ACC112 (cell line): ENCODE results near the gene CCDC3.

Source experiments
- H2AFZ ChIP-seq: fragments of 200-600 bp; sonication (generic); one replicate; pipeline ENCODE4 v1.6.0; 2017; ENCODE audit warnings: antibody characterized with exemption, low read length; ENCODE audit not compliant: unreplicated experiment
- H3K27ac ChIP-seq: fragments of 200-600 bp; sonication (generic); 2 replicates; pipeline ENCODE4 v1.5.1; 2014; ENCODE audit warnings: low read depth, mild to moderate bottlenecking, antibody characterized with exemption, low read length, moderate library complexity
- H3K27me3 ChIP-seq: fragments of 200-600 bp; sonication (generic); 2 replicates; pipeline ENCODE4 v1.6.1; 2014; ENCODE audit warnings: mild to moderate bottlenecking, antibody characterized with exemption, low read length, moderate library complexity, mixed read lengths; ENCODE audit not compliant: insufficient read depth
- H3K36me3 ChIP-seq: fragments of 200-600 bp; sonication (generic); 2 replicates; pipeline ENCODE4 v1.6.1; 2016; ENCODE audit warnings: mild to moderate bottlenecking, antibody characterized with exemption, low read length, moderate library complexity, mixed read lengths; ENCODE audit not compliant: insufficient read depth
- H3K4me1 ChIP-seq: fragments of 200-600 bp; sonication (generic); one replicate; pipeline ENCODE4 v1.6.1; 2016; ENCODE audit warnings: low read length, mixed read lengths; ENCODE audit not compliant: insufficient read depth, unreplicated experiment, control insufficient read depth
- H3K4me3 ChIP-seq: fragments of 200-600 bp; sonication (generic); 2 replicates; pipeline ENCODE4 v1.5.1; 2014; ENCODE audit warnings: mild to moderate bottlenecking, low read depth, low read length
- H3K79me2 ChIP-seq: fragments of 200-600 bp; sonication (generic); one replicate; pipeline ENCODE4 v1.6.0; 2016; ENCODE audit warnings: low read length; ENCODE audit not compliant: control insufficient read depth, unreplicated experiment, insufficient read depth

CCDC3 gene

GRCh38 chr10:12896251-12896650 lies 105.3 kb downstream of the CCDC3 start:
- no peak overlapping the region for H3K4me3 ChIP-seq
- H3K79me2 ChIP-seq = no peaks in the 10 kb centered on the region
- peaks cover 41% of the 10 kb centered on the region for H3K27me3 ChIP-seq
- no peaks in the 10 kb centered on the region for H3K4me1 ChIP-seq
- H3K27ac ChIP-seq = no peak overlapping the region
- H3K36me3 ChIP-seq = no peaks in the 10 kb centered on the region
- no peak overlapping the region for H2AFZ ChIP-seq

- Histone ChIP-seq H3K27me3 (peaks cover 50% of the 10 kb centered on the region), H3K4me3 (no peak overlapping the region), H3K4me1 (no peaks in the 10 kb centered on the region), H3K36me3 (no peaks in the 10 kb centered on the region), H2AFZ (no peak overlapping the region), H3K79me2 (no peaks in the 10 kb centered on the region), H3K27ac (no peak overlapping the region)
Measured at GRCh38 chr10:12892924-12893323, 108.6 kb downstream of the CCDC3 start.

- Histone ChIP-seq H3K79me2 (no peaks in the 10 kb centered on the region), H3K27ac (no peak overlapping the region)
Measured at GRCh38 chr10:12890958-12891357, 110.6 kb downstream of the CCDC3 start.

GRCh38 chr10:12888470-12888869 lies 113.0 kb downstream of the CCDC3 start:
- Histone ChIP-seq H2AFZ (no peak overlapping the region), H3K36me3 (no peaks in the 10 kb centered on the region), H3K27me3 (peaks cover 31% of the 10 kb centered on the region), H3K4me3 (no peak overlapping the region), H3K79me2 (no peaks in the 10 kb centered on the region), H3K27ac (no peak overlapping the region), H3K4me1 (no peaks in the 10 kb centered on the region)

More at GRCh38 chr10:12890958-12891357, 110.6 kb downstream of the CCDC3 start:
- no peak overlapping the region for H2AFZ ChIP-seq
- no peaks in the 10 kb centered on the region for H3K36me3 ChIP-seq
- no peak overlapping the region for H3K4me3 ChIP-seq
- H3K4me1 ChIP-seq = no peaks in the 10 kb centered on the region
- peaks cover 46% of the 10 kb centered on the region for H3K27me3 ChIP-seq

- no peaks in the 10 kb centered on the region for H3K36me3 ChIP-seq
- no peaks in the 10 kb centered on the region for H3K79me2 ChIP-seq
- H2AFZ ChIP-seq = no peak overlapping the region
- no peak overlapping the region for H3K27ac ChIP-seq
- H3K4me3 ChIP-seq = no peak overlapping the region
- peaks cover 27% of the 10 kb centered on the region for H3K27me3 ChIP-seq
- H3K4me1 ChIP-seq = no peaks in the 10 kb centered on the region
Measured at GRCh38 chr10:12887780-12888179, 113.7 kb downstream of the CCDC3 start.

- no peaks in the 10 kb centered on the region for H3K79me2 ChIP-seq
- no peak overlapping the region for H3K4me3 ChIP-seq
- H3K4me1 ChIP-seq = no peaks in the 10 kb centered on the region
- no peak overlapping the region for H2AFZ ChIP-seq
- no peak overlapping the region for H3K27ac ChIP-seq
- H3K36me3 ChIP-seq = no peaks in the 10 kb centered on the region
- H3K27me3 ChIP-seq = peaks cover 25% of the 10 kb centered on the region; the same call in 1 of the 2 replicates
Measured at GRCh38 chr10:12884851-12885250, 116.7 kb downstream of the CCDC3 start.

GRCh38 chr10:12880423-12880822 lies 121.1 kb downstream of the CCDC3 start:
- H3K4me1 ChIP-seq = no peaks in the 10 kb centered on the region
- peaks cover 46% of the 10 kb centered on the region for H3K27me3 ChIP-seq
- H3K27ac ChIP-seq = no peak overlapping the region
- no peaks in the 10 kb centered on the region for H3K79me2 ChIP-seq
- no peaks in the 10 kb centered on the region for H3K36me3 ChIP-seq
- no peak overlapping the region for H3K4me3 ChIP-seq
- H2AFZ ChIP-seq = no peak overlapping the region

- H3K36me3 ChIP-seq = no peaks in the 10 kb centered on the region
- no peak overlapping the region for H3K27ac ChIP-seq
- H3K4me1 ChIP-seq = no peaks in the 10 kb centered on the region
- H3K4me3 ChIP-seq = no peak overlapping the region
- no peaks in the 10 kb centered on the region for H3K79me2 ChIP-seq
- H3K27me3 ChIP-seq = peaks cover 39% of the 10 kb centered on the region
- H2AFZ ChIP-seq = no peak overlapping the region
Measured at GRCh38 chr10:12877150-12877549, 124.4 kb downstream of the CCDC3 start.

- H3K36me3 ChIP-seq = no peaks in the 10 kb centered on the region
- H3K27ac ChIP-seq = no peak overlapping the region
- no peaks in the 10 kb centered on the region for H3K79me2 ChIP-seq
- no peak overlapping the region for H3K4me3 ChIP-seq
- no peak overlapping the region for H2AFZ ChIP-seq
- H3K27me3 ChIP-seq = peaks cover 35% of the 10 kb centered on the region
- no peaks in the 10 kb centered on the region for H3K4me1 ChIP-seq
Measured at GRCh38 chr10:12876266-12876665, 125.2 kb downstream of the CCDC3 start.

- Histone ChIP-seq H2AFZ (no peak overlapping the region), H3K27me3 (peaks cover 34% of the 10 kb centered on the region), H3K4me3 (no peak overlapping the region), H3K36me3 (no peaks in the 10 kb centered on the region), H3K27ac (no peak overlapping the region), H3K79me2 (no peaks in the 10 kb centered on the region), H3K4me1 (no peaks in the 10 kb centered on the region)
Measured at GRCh38 chr10:12875100-12875499, 126.4 kb downstream of the CCDC3 start.

- H3K27ac ChIP-seq = no peak overlapping the region
- no peaks in the 10 kb centered on the region for H3K36me3 ChIP-seq
- peaks cover 28% of the 10 kb centered on the region for H3K27me3 ChIP-seq
- H3K79me2 ChIP-seq = no peaks in the 10 kb centered on the region
- no peaks in the 10 kb centered on the region for H3K4me1 ChIP-seq
- no peak overlapping the region for H3K4me3 ChIP-seq
- H2AFZ ChIP-seq = no peak overlapping the region
Measured at GRCh38 chr10:12874501-12874900, 127.0 kb downstream of the CCDC3 start.
